Thoracic aorta endothelial cell (primary cell): Measurements from ENCODE around the gene MARCHF7. TPM values are rescaled to one million over a fixed set of nuclear protein-coding genes. Genes with fewer than 3 reads are reported as not detected.

Experiments
- total RNA-seq: library from RNA; depleted of rRNA; stranded (reverse); fragments of >200 nt; gene quantifications from 2 replicates; pipeline ENCODE4 v1.2.3, GENCODE V29; 2012

The MARCHF7 gene
- 195 and 220 TPM in 2 replicates for total RNA-seq

GRCh38 chr2:159712143-159712928 is at the start of gene MARCHF7:
TSS of gene MARCHF7 (plus strand) at chr2:159712506. CDS start at chr2:159729023, 16,517 bp downstream.

Other genes starting within 250 kb of the MARCHF7 start
- gene BAZ2B, start 96.0 kb upstream of the MARCHF7 start, total RNA-seq = 111 and 128 TPM in 2 replicates
- gene CD302, start 85.7 kb downstream of the MARCHF7 start, total RNA-seq = 15.9 and 16.1 TPM in 2 replicates
- 38.2 and 52.3 TPM in 2 replicates for gene LY75, start 192.2 kb downstream of the MARCHF7 start, total RNA-seq